HG03575 (cell line): Measurements from ENCODE around the gene CHRNA5.

Experiments
- ATAC-seq: cut with Tn5 transposase; IDR thresholded peaks from one replicate; pipeline ENCODE4 v1.9.1; 2021; ENCODE audit not compliant: unreplicated experiment, insufficient number of reproducible peaks, low FRiP score; ENCODE audit errors: extremely low read depth

CHRNA5 gene

DNA sequence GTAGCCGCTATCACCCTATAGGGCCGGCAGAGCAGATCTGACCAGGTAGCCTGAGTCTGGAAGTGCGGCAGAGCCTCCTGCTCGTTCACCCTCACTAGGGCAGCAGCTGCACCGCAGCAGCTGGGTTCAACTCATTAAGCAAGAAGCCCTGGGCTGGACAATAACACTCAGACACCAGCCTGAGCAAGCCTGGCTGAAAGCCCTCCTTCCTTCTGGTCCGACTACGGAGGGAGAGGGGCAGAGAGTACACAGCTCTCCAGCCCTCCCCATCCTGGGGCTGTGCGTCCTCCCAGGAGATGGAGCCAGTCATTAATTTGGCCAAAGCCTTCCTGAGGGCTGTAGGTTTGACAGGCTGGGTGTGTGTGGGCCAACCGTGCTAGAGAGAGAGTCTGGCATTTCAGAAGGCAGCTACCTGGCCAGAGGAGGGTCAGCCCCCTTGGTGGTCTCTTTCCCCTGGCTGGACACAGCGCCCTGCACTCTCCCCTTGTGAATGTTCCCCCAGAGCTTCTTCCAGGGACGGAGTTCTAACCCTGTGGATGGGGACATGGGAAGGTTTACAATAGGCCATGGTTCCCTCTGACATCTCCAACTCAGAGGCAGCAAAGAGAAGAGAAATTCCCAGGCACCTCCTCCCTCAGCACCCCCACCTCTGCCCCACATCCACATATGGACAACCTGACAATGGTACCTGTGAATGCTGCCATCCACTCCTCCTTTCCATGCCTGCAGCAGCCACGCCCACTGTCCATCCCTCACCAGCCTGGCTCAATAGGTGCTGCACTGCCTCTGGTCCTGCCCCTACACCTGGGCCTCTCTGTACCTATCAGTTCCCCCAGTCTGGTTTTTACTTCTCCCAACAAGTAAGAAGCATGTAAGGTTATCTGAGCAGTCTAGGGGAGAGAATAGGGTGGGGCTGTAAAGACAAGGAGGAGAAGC is 69.2 kb downstream of the CHRNA5 start:
- ATAC-seq = no peak

DNA sequence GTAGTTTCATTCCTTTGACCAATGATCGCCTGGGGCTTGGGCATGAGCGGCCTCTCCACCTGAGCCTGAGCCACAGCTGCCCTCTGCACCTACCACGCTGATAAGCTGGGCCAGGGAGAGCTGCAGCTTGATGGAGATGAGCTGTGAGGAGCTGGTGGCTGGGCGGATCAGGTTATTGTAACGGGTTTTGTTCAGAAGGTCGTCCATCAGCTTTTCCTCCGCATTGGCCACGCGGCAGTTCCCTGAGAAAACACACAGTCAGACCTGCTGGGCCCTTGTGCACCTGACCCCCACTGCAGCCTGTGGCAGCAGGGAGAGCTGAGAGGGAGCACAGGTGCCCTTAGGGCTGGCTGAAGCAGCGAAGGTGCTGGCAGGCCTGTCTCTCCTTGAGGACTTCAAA is 70.0 kb downstream of the CHRNA5 start:
- no peak for ATAC-seq

DNA sequence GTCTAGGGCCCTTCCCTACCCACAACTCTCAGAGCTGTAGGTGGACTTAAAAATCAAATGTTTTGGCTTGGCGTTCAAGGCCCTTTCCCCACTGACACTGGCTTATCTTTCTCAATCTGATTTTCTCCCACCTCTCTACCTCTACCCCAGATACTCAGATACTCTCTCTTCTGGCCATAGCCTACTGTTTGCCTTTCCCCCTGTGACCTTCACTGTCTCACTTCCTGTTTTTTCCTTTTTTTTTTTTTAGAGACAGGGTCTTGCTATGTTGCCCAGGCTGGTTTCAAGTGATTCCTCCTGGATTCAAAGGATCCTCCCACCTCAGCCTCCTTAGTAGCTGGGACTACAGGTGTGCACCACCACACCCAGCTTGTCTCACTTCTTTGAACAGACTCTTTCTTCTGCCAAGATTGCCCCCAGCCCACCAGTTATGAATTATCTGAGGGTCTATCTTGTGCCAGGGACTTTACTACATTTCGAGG is 71.1 kb downstream of the CHRNA5 start:
- ATAC-seq = no peak

DNA sequence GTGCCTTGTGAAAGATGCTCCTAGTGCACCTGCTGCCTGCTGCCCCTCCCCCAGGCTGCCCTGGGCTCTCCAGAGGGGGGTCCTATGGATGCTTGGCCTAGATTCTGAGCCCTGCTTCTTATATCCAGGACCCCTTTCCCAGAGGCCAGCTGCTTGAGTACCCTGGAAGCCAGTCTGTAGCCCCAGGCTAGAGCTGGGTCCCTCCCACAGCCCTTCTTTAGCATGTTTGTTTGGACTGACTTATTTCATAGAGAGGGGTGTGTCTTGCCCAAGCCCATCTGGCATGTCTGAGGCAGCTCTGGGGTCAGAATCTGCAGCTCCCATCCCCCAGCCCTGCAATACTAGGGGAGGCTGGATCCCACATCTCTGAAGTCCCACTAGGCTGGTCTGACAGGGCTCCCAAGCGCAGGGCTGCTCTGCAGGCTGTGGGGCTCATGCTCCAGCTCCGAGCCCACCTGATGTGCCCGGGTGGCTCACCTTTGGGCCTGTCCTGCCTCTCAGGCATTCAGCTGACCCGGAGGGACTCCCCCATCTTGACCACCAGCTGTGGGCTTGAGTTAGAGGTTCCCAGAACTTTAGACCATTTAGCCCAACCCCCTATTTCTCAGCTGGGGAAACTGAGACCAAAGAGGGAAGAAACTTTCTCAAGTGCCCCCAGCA is 72.6 kb downstream of the CHRNA5 start:
- ATAC-seq = no peak

DNA sequence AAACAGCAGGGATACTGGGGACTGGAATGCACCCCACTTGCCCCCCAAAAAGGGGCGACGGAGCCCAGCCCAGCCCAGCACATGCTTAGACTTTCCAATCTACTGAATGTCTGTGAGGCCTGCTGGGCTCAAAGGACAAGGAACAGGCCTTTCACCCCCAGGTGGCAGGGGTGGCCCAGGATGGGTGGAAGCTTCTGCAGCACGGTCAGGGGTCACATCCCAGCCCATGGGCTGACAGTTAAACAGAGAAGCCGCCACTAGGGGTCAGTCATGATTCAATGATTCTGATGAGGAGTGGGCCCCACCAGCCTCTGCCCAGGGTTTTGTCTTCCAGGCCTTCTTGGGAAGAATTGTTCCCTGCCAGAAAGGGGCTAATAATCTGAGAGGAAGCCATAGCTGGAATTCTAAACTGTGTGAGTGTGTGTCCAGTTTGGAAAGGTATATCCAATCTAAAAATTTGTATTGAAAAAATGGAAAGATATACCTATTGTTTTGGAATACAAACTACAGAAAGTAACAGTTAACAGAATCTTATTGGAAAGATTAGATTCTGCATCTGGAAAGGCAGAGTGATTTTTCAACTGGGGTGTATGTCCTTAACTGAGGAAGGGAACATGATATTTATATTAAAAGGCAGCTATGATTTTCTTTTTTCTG is 73.5 kb downstream of the CHRNA5 start:
- ATAC-seq = no peak

DNA sequence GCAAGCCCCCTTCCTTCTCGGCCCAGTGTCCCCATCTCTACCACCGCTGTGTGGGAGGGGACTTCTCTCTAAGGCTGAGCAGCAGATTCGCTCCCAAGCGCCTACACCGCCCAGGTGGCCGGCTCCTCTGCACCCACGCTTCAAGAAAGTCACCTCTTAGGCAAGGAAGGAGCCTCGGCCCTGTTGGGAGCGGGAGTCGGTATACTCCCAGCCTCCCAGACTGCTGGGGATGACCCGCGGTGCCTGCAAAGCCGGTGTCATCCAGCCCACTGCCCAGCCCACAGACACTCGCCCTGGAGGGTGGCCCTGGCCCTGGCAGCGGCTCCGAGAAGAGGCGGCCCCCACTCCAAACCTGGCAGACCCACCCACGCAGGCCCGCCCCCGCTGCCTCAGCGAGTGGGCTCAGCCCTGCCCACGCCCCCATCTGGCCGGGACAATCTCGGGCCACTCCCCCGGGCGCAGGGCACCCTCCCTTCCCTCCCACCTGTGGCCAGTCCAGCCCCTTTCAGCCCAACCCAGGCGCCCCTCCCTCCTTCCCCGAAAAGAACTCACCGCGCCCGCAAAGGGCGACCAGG is 75.3 kb downstream of the CHRNA5 start:
- no peak for ATAC-seq

DNA sequence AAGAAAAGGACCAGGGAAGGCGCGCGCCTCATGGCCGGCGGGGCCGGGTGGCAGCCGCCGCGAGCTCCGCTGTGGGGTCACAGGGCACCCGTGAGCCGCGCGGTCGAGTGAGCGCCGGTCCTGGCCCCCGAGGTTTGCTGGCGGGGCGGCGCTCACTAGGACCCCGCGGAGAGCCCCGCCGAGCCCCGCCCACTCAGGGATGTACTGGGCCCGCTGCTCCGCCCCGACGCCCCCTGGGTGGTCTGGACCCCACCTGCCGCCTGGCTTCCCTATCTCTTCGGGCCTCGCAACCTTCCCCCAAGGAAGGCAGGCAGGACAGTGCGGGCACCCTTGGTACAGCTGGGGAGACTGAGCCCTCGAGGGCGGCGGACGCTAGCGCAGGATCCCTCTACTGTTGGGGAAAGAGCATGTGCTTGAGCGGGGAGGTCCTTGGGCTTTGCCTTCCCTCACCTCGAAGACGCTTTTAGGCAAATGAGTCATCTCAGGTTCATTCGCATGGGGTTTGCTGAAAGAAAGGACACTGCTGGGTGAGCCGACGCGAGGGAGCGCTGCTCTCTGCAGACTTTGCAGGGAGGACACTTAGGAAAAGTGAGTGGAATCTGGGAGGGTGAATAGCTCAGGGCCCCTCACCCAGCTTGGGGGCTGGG is 75.9 kb downstream of the CHRNA5 start, which contains the start of gene CHRNB4:
TSS of gene CHRNB4 (minus strand) at position 109 of the 647 bp plus-strand sequence. CDS start at position 32, 77 bp downstream.
- no peak for ATAC-seq

DNA sequence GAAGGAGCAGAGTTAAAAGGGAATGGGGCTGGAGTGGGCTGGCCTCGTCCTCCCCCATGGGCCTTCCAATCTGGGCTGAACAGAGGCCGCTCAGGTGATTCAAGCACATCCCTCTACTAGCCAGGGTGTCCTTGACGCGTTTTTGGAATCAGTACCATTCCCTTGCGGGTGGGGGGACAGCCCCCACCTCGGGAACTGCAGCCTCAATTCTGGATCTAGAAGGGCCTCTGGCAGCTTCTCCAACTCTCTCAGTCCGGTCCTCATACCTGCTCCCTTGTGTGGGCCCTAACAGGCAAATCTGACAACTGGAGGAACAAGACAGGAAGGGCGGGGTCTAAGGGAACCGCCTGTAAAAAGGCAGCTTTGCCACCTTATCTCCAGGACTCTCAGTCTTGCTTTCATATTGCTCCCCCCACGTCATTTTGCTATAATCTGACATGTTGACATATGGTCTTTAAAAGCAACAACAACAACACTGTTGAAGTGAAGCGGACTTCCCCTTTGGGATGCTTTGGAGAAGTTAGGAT is 76.5 kb downstream of the CHRNA5 start:
- ATAC-seq = no peak

DNA sequence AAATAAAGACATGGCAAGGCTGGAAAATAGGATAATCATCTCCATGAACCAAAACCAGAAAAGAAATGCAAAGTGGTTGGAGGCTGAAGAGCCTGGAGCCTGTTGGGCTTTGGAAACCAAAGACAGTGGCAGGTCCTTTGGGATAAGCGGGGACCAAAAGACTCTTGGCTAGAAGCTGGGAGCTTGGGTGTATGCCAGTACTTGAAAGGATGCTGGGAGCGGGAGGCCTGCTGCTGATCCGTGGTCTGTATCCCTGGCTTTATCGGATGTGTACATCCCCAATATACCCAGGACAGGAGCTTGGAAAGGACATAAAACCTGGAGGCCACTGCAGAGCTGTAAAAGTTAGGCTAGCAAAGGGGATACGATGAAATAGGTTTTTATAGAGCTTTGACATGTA is 77.0 kb downstream of the CHRNA5 start:
- ATAC-seq = no peak
